DND-41 (cell line): ENCODE data around the gene HECW1.

ENCODE experiments used
- EZH2 ChIP-seq: IDR thresholded peaks from 3 replicates; pipeline ENCODE4 v1.6.1; 2012; ENCODE audit warnings: borderline replicate concordance, low read depth, mild to moderate bottlenecking, moderate library complexity, low read length, inconsistent platforms; ENCODE audit not compliant: severe bottlenecking
- TF ChIP-seq, protein P1 (sequence below): IDR thresholded peaks from 2 replicates; pipeline ENCODE4 v1.5.1; 2012; ENCODE audit warnings: borderline replicate concordance, low read length, moderate library complexity, mild to moderate bottlenecking; ENCODE audit not compliant: poor library complexity, severe bottlenecking; ENCODE audit errors: extremely low read depth

DNA sequence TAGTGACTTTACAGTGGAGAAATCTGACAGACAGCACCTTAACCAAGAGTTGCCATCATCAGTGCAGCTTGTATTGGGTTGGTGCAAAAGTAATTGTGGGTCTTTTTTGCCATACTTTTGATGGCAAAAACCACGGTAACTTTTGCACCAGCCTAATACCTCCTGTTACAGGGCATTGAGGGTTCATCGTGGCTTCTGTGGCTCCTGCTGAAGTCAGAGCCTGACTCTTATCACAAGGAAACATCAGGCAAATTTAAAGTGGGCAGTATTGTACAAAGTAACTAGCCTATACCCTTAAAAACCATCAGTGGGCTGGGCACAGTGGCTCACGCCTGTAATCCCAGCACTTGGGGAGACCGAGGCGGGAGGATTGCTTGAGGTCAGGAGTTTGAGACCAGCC lies 117.4 kb downstream of the HECW1 start:
- TF ChIP-seq, protein P1, sequence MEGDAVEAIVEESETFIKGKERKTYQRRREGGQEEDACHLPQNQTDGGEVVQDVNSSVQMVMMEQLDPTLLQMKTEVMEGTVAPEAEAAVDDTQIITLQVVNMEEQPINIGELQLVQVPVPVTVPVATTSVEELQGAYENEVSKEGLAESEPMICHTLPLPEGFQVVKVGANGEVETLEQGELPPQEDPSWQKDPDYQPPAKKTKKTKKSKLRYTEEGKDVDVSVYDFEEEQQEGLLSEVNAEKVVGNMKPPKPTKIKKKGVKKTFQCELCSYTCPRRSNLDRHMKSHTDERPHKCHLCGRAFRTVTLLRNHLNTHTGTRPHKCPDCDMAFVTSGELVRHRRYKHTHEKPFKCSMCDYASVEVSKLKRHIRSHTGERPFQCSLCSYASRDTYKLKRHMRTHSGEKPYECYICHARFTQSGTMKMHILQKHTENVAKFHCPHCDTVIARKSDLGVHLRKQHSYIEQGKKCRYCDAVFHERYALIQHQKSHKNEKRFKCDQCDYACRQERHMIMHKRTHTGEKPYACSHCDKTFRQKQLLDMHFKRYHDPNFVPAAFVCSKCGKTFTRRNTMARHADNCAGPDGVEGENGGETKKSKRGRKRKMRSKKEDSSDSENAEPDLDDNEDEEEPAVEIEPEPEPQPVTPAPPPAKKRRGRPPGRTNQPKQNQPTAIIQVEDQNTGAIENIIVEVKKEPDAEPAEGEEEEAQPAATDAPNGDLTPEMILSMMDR: no peak
- TF ChIP-seq EZH2: no peak
